ENCODE results near the gene RABGGTA. TPM values are rescaled to one million over a fixed set of nuclear protein-coding genes. Genes with fewer than 3 reads are reported as not detected.

RABGGTA gene
- total and polyA plus RNA-seq, 9 of the 15 experiments (the other 6 are each of a cell fraction or from before 2014, with no cell fraction given), result 4.5 to 24.2 (median 15.5) TPM

DNA sequence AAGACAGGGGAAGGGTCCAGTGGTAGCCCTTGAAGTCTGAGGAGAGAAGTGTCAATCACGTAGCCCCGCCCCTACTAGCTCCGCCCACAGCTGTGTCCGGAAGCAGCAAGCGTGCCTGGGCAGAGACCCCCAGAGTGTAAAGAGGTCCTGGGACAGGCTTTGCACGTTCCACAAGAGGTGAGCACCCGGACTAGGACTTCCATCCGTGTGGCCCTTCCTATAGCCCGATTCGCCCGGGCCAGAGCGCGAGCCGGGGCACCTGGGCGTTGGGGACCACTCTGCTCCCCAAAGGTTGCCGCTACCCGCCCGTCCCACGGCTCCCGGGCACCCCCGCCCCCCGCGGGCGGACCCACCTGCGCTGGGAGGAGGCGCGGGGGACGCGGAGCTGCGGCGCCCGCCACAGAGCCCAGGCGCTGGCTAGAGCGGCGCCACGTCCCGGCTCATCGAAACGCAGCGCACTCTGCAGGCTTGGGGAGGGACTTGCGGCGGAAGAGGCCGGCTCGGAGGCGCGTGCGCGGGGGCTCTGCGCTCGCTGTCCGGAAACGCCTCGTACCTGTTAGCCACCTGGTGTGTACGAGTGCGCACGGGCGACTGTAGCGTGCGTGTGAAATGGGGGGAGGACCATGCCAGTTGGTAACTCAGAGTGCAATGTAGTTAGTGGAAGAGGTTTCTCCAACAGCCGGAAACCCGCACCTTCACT, at the start of gene RABGGTA (continued):
- TF ChIP-seq, protein P1, sequence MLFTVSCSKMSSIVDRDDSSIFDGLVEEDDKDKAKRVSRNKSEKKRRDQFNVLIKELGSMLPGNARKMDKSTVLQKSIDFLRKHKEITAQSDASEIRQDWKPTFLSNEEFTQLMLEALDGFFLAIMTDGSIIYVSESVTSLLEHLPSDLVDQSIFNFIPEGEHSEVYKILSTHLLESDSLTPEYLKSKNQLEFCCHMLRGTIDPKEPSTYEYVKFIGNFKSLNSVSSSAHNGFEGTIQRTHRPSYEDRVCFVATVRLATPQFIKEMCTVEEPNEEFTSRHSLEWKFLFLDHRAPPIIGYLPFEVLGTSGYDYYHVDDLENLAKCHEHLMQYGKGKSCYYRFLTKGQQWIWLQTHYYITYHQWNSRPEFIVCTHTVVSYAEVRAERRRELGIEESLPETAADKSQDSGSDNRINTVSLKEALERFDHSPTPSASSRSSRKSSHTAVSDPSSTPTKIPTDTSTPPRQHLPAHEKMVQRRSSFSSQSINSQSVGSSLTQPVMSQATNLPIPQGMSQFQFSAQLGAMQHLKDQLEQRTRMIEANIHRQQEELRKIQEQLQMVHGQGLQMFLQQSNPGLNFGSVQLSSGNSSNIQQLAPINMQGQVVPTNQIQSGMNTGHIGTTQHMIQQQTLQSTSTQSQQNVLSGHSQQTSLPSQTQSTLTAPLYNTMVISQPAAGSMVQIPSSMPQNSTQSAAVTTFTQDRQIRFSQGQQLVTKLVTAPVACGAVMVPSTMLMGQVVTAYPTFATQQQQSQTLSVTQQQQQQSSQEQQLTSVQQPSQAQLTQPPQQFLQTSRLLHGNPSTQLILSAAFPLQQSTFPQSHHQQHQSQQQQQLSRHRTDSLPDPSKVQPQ (CRISPR knock-in tag; IDR thresholded peaks at IDR 0.05; ENCODE audit: borderline replicate concordance), result no peak
- TF ChIP-seq ZNF57 (CRISPR knock-in tag; IDR thresholded peaks at IDR 0.05), result no peak
- TF ChIP-seq ELF1 (tag; IDR thresholded peaks at IDR 0.05), result peak; percentile 89
- TF ChIP-seq MAFG (tag; conservative IDR thresholded peaks at IDR 0.05), result no peak
- no peak for TF ChIP-seq MEF2A (IDR thresholded peaks at IDR 0.05; ENCODE audit: control insufficient read depth, low read depth, low read length)
- no peak for TF ChIP-seq FOS (IDR thresholded peaks at IDR 0.05; ENCODE audit: extremely low read depth, insufficient read length)
- no peak for TF ChIP-seq ZNF232 (CRISPR knock-in tag; IDR thresholded peaks at IDR 0.05)
- peak; percentile 59; the same call in 1 of the 2 replicates for TF ChIP-seq ZNF766 (CRISPR knock-in tag; conservative IDR thresholded peaks at IDR 0.05)
- TF ChIP-seq CXXC5 (CRISPR knock-in tag; IDR thresholded peaks at IDR 0.05), result peak; percentile 97
- TF ChIP-seq CBX5 (IDR thresholded peaks at IDR 0.05; ENCODE audit: borderline replicate concordance, low read depth), result no peak
- TF ChIP-seq KDM1A (IDR thresholded peaks at IDR 0.05), result no peak
- TF ChIP-seq YBX1 (IDR thresholded peaks at IDR 0.05), result no peak
- no peak for TF ChIP-seq ZNF354B (CRISPR knock-in tag; IDR thresholded peaks at IDR 0.05)
- TF ChIP-seq HLTF (IDR thresholded peaks at IDR 0.05), result no peak
- no peak for TF ChIP-seq ZSCAN29 (IDR thresholded peaks at IDR 0.05)
- TF ChIP-seq SRSF7 (optimal IDR thresholded peaks at IDR 0.05; ENCODE audit: low read depth, low read length), result no peak
- no peak; the same call in none of the 2 replicates for TF ChIP-seq ETV1 (tag; conservative IDR thresholded peaks at IDR 0.05; ENCODE audit: low read depth)
- TF ChIP-seq CCNT2 (IDR thresholded peaks at IDR 0.05; ENCODE audit: borderline replicate concordance, extremely low read depth, insufficient read length, low read depth, low read length), result peak; percentile 88
- no peak for TF ChIP-seq PTRF (tag; IDR thresholded peaks at IDR 0.05)
- no peak for TF ChIP-seq PRPF4 (IDR thresholded peaks at IDR 0.05; ENCODE audit: insufficient read depth, low read depth, low read length, poor library complexity, severe bottlenecking)
- TF ChIP-seq FOSL1 (tag; conservative IDR thresholded peaks at IDR 0.05), result 0 out of 2 replicates have a peak, but pooled peaks have one; percentile 25
- peak; percentile 64 for TF ChIP-seq CREB1 (IDR thresholded peaks at IDR 0.05)
- TF ChIP-seq CREB1 (CRISPR knock-in tag; IDR thresholded peaks at IDR 0.05), result peak; percentile 28; the same call in 1 of the 2 replicates
- no peak for TF ChIP-seq ZNF668 (CRISPR knock-in tag; IDR thresholded peaks at IDR 0.05)
- TF ChIP-seq, protein P2, sequence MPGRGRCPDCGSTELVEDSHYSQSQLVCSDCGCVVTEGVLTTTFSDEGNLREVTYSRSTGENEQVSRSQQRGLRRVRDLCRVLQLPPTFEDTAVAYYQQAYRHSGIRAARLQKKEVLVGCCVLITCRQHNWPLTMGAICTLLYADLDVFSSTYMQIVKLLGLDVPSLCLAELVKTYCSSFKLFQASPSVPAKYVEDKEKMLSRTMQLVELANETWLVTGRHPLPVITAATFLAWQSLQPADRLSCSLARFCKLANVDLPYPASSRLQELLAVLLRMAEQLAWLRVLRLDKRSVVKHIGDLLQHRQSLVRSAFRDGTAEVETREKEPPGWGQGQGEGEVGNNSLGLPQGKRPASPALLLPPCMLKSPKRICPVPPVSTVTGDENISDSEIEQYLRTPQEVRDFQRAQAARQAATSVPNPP (IDR thresholded peaks at IDR 0.05; ENCODE audit: borderline replicate concordance, insufficient read depth, insufficient read length), result no peak
- TF ChIP-seq ZNF347 (CRISPR knock-in tag; IDR thresholded peaks at IDR 0.05; ENCODE audit: low read depth), result no peak
- TF ChIP-seq L3MBTL2 (IDR thresholded peaks at IDR 0.05), result peak; percentile 91

Data from K562 (cell line).